ENCODE data around the gene THBS1. TPM values are rescaled to one million over a fixed set of nuclear protein-coding genes. Genes with fewer than 3 reads are reported as not detected.

The THBS1 gene
- total RNA-seq, 4 donors from 2014 or later = 119 to 341 (median 210) TPM

GRCh38 chr15:39549912-39550311 is 31.0 kb upstream of the THBS1 start:
- Histone ChIP-seq H3K4me1 (no peaks in the 10 kb centered on the region), H3K4me3 (no peak overlapping the region), H3K9me3 (no peaks in the 10 kb centered on the region), H3K27ac (no peak overlapping the region), H3K27me3 (no peaks in the 10 kb centered on the region), H3K36me3 (no peaks in the 10 kb centered on the region)
- no peak for DNase-seq
- TF ChIP-seq POLR2A (IDR thresholded peaks at IDR 0.05) = no peak
- TF ChIP-seq, protein P1, sequence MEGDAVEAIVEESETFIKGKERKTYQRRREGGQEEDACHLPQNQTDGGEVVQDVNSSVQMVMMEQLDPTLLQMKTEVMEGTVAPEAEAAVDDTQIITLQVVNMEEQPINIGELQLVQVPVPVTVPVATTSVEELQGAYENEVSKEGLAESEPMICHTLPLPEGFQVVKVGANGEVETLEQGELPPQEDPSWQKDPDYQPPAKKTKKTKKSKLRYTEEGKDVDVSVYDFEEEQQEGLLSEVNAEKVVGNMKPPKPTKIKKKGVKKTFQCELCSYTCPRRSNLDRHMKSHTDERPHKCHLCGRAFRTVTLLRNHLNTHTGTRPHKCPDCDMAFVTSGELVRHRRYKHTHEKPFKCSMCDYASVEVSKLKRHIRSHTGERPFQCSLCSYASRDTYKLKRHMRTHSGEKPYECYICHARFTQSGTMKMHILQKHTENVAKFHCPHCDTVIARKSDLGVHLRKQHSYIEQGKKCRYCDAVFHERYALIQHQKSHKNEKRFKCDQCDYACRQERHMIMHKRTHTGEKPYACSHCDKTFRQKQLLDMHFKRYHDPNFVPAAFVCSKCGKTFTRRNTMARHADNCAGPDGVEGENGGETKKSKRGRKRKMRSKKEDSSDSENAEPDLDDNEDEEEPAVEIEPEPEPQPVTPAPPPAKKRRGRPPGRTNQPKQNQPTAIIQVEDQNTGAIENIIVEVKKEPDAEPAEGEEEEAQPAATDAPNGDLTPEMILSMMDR (IDR thresholded peaks at IDR 0.05) = no peak
- intact Hi-C loops (cut with DNase I; ENCODE audit: low total_unique reads) = no loop called here

GRCh38 chr15:39551476-39551875 is 29.4 kb upstream of the THBS1 start:
- no peak for DNase-seq

DNA sequence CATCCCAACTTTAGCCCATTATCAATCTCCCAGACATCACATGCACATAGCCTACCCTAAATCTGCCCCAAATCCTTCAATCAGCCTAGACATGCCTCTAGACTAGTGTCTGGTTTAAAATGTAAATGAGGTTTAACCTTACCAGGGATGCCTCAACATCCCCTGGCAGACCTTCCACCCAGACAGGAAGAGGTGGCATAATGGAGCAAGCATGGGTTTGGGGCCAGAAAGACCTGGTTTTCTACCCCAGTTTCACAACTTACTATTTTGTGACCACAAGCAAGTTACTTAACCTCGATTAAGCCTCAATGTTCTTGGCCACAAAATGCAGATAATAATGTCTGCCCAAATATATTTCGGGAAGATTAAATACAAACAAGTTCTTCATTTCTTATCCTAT is 28.3 kb upstream of the THBS1 start:
- intact Hi-C loops (cut with DNase I; ENCODE audit: low total_unique reads) = no loop called here
- Histone ChIP-seq H3K4me1 (no peaks in the 10 kb centered on the region), H3K27ac (no peak overlapping the region), H3K4me3 (no peak overlapping the region), H3K36me3 (no peaks in the 10 kb centered on the region), H3K9me3 (no peaks in the 10 kb centered on the region), H3K27me3 (no peaks in the 10 kb centered on the region)
- TF ChIP-seq, protein P1 (IDR thresholded peaks at IDR 0.05) = no peak
- TF ChIP-seq POLR2A (IDR thresholded peaks at IDR 0.05) = no peak
- DNase-seq = no peak

More at GRCh38 chr15:39551476-39551875, 29.4 kb upstream of the THBS1 start:
- no peak for TF ChIP-seq POLR2A (IDR thresholded peaks at IDR 0.05)
- TF ChIP-seq, protein P1 (IDR thresholded peaks at IDR 0.05) = no peak
- intact Hi-C loops (cut with DNase I; ENCODE audit: low total_unique reads) = no loop called here
- Histone ChIP-seq H3K9me3 (no peaks in the 10 kb centered on the region), H3K27me3 (no peaks in the 10 kb centered on the region), H3K36me3 (no peaks in the 10 kb centered on the region), H3K4me3 (no peak overlapping the region), H3K4me1 (no peaks in the 10 kb centered on the region), H3K27ac (no peak overlapping the region)

DNA sequence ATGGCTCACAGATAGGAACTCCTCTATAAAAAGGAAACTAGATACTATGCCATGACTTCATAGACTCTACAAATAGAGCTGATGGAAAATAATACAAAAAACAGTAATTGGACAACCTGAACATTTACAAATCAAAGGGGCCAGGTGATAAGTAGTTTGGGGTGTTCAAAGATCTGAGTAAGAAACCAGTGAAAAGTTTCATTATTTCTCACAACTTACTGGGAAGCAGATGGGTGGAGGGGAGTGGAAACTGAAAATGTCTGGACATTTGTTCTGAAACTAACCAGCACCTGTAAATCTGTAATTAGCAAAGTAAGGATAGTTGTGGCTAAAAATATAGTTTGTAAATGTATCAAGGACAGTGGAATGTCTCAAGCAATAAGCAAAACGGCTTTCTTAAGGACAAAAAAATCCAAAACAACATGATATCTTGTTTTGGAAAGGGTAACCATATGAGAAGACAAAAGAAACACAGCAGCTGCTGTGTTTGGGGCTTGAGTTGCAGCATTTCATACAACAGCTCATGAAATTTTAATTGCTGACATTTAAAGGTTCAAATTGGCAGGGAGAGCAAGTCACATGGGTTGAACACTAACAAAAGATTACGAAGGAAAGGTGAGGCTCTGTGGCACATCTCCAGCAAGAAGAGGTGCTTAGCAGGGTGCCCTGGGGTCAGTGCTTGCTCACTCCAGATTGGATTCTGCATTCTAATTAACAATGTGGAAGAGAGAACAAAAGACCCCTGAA is 26.8 kb upstream of the THBS1 start:
- no peak for DNase-seq
- intact Hi-C loops (cut with DNase I; ENCODE audit: low total_unique reads) = no loop called here
- H3K36me3 ChIP-seq = no peaks in the 10 kb centered on the region
- H3K27ac ChIP-seq = peak overlapping the region; percentile 15 to 22
- no peak overlapping the region for H3K4me3 ChIP-seq
- no peaks in the 10 kb centered on the region for H3K9me3 ChIP-seq
- no peaks in the 10 kb centered on the region for H3K4me1 ChIP-seq
- H3K27me3 ChIP-seq = no peaks in the 10 kb centered on the region
- TF ChIP-seq, protein P1 (IDR thresholded peaks at IDR 0.05) = no peak
- no peak for TF ChIP-seq POLR2A (IDR thresholded peaks at IDR 0.05)

DNA sequence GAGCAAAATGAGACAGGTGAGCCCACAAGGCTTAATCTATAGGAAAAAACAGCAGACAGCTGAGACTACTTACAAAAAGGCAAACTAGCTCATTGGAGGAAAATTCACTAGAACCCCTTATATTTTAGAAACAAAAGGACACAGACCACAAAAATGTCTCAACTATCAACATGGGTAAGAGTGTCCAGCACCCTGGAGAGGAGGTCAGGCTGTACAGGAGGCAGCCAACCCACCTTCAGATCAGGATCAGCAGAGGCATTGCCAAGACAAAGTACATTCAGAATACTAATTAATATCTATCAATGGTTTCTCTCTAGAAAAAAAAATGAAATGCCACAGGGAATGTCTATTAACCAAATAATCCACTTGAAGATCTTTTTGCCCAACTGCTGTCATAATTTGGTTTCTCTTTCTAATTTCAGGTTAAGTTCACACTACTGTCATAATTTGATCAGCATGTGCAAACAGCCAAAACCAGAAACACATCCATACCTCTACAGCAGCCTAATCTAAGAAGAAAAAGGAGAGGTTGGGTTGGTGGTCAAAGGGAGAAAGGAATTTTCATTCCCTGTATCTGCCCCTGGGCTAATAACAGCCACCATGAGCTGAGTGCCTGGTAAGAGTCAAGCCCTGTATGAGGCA is 26.0 kb upstream of the THBS1 start:
- TF ChIP-seq POLR2A (IDR thresholded peaks at IDR 0.05) = no peak
- TF ChIP-seq, protein P1 (IDR thresholded peaks at IDR 0.05) = no peak
- H3K4me1 ChIP-seq = no peaks in the 10 kb centered on the region
- no peak overlapping the region for H3K4me3 ChIP-seq
- intact Hi-C loops (cut with DNase I; ENCODE audit: low total_unique reads) = no loop called here
- no peaks in the 10 kb centered on the region for H3K9me3 ChIP-seq
- peak overlapping the region in 1 of 2 donors; percentile 15 for H3K27ac ChIP-seq
- DNase-seq = no peak
- no peaks in the 10 kb centered on the region for H3K27me3 ChIP-seq
- H3K36me3 ChIP-seq = no peaks in the 10 kb centered on the region

Measured in uterus (tissue), 4 donors.